GM12872 (cell line): Measurements from ENCODE around the gene CRY2.

ENCODE experiments used
- CTCF ChIP-seq: IDR thresholded peaks from 3 replicates; pipeline ENCODE4 v1.5.1; 2011; ENCODE audit warnings: low read depth, mild to moderate bottlenecking, low read length, moderate library complexity; ENCODE audit not compliant: insufficient read depth

CRY2 gene

GRCh38 chr11:45803971-45804760, 43.1 kb upstream of the CRY2 start:
- no peak for TF ChIP-seq CTCF

GRCh38 chr11:45804761-45805304, 42.4 kb upstream of the CRY2 start, which contains the start of gene SLC35C1:
TSS of gene SLC35C1 (plus strand) at chr11:45805149. CDS start at chr11:45805802, 653 bp downstream.
- TF ChIP-seq CTCF = no peak

- TF ChIP-seq CTCF = no peak
These were observed 41.8 kb upstream of the CRY2 start for GRCh38 chr11:45805305-45806071.

GRCh38 chr11:45806072-45806933, 41.0 kb upstream of the CRY2 start:
- TF ChIP-seq CTCF = no peak

- no peak for TF ChIP-seq CTCF
These were observed 40.1 kb upstream of the CRY2 start for GRCh38 chr11:45806937-45807791.

- TF ChIP-seq CTCF = no peak
These were observed 39.5 kb upstream of the CRY2 start for GRCh38 chr11:45807792-45808238.
